Measurements from ENCODE around the gene ZNF618. TPM values are rescaled to one million over a fixed set of nuclear protein-coding genes. Genes with fewer than 3 reads are reported as not detected.

ZNF618 gene
- polyA plus RNA-seq, 1 experiment, result 8.7 TPM

- ChIA-PET CTCF (interaction anchor here (1.2 to 2.0 kb wide), 2 partner anchors 23 to 322 kb away, joined by 4 to 10 read pairs; no protein-coding TSS in a partner anchor), POLR2A (no interaction called here)
- Histone ChIP-seq H3K9me3 (ENCODE audit: control insufficient read depth, insufficient read depth, low read length) (no peaks in the 10 kb centered on the region), H3K27me3 (ENCODE audit: control insufficient read depth, insufficient read depth, low read length) (peaks cover 2% of the 10 kb centered on the region), H3K4me3 (ENCODE audit: low read depth, low read length) (no peak overlapping the region), H3K27ac (ENCODE audit: low read depth, low read length) (no peak overlapping the region)
- TF ChIP-seq CTCF (IDR thresholded peaks at IDR 0.05; ENCODE audit: low read depth, low read length), result no peak
- DNase-seq (ENCODE audit: low read depth, low spot score), result no peak
Observed at GRCh38 chr9:114059047-114059803, 183.1 kb downstream of the ZNF618 start.

DNA sequence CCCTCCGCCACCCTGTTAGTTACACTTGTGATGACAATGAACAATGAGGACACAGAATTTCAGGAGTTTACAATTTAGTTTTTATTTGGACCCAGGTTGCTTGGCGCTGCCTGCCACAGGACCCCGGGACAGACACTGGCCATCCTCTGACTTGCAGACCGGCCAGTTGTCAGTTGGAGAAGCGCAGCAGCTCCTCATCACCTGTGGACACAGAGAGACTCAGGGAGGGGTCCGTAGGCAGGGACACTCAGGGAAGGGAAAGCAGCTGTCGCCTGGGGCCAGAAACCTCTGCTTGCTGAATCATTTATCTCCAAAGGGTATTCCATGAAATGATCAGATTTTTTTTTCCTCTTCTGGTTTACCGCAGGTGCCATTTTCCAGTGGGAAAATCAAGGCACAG is 184.0 kb downstream of the ZNF618 start:
- POLR2A ChIA-PET, result no interaction called here
- no peak for DNase-seq (ENCODE audit: low read depth, low spot score)
- no peak overlapping the region for H3K27ac ChIP-seq (ENCODE audit: low read depth, low read length)
- H3K4me3 ChIP-seq (ENCODE audit: low read depth, low read length), result no peak overlapping the region
- H3K9me3 ChIP-seq (ENCODE audit: control insufficient read depth, insufficient read depth, low read length), result no peaks in the 10 kb centered on the region
- H3K27me3 ChIP-seq (ENCODE audit: control insufficient read depth, insufficient read depth, low read length), result peaks cover 2% of the 10 kb centered on the region
- CTCF ChIA-PET, result no interaction called here
- TF ChIP-seq CTCF (IDR thresholded peaks at IDR 0.05; ENCODE audit: low read depth, low read length), result no peak

DNA sequence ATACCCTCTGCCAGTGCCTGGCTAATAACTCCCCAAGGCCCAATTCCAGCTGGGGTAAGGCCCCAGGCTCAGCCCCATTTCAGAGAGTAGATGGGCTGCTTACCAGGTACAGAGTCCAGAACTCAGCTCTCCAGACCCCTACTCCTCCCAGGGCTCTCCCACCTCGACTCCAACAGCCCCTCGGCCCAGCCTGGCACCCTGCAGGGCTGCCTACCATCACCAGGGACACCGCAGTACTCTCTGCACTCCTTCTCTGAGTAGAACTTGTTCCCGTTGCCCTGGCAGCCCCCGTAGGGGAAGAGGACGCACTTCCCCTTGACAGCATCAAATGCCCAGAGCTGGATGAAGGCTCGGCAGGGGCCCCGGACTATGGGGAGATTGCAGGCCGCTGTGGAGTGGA is 184.6 kb downstream of the ZNF618 start:
- ChIA-PET POLR2A (no interaction called here), CTCF (no interaction called here)
- TF ChIP-seq CTCF (IDR thresholded peaks at IDR 0.05; ENCODE audit: low read depth, low read length), result no peak
- Histone ChIP-seq H3K27ac (ENCODE audit: low read depth, low read length) (no peak overlapping the region), H3K9me3 (ENCODE audit: control insufficient read depth, insufficient read depth, low read length) (no peaks in the 10 kb centered on the region), H3K27me3 (ENCODE audit: control insufficient read depth, insufficient read depth, low read length) (peaks cover 5% of the 10 kb centered on the region), H3K4me3 (ENCODE audit: low read depth, low read length) (no peak overlapping the region)
- DNase-seq (ENCODE audit: low read depth, low spot score), result no peak

- no peak for TF ChIP-seq CTCF (IDR thresholded peaks at IDR 0.05; ENCODE audit: low read depth, low read length)
- ChIA-PET CTCF (no interaction called here), POLR2A (no interaction called here)
- Histone ChIP-seq H3K27ac (ENCODE audit: low read depth, low read length) (no peak overlapping the region), H3K4me3 (ENCODE audit: low read depth, low read length) (no peak overlapping the region), H3K9me3 (ENCODE audit: control insufficient read depth, insufficient read depth, low read length) (no peaks in the 10 kb centered on the region), H3K27me3 (ENCODE audit: control insufficient read depth, insufficient read depth, low read length) (peaks cover 8% of the 10 kb centered on the region)
- no peak for DNase-seq (ENCODE audit: low read depth, low spot score)
Observed at GRCh38 chr9:114061292-114061691, 185.2 kb downstream of the ZNF618 start.

DNA sequence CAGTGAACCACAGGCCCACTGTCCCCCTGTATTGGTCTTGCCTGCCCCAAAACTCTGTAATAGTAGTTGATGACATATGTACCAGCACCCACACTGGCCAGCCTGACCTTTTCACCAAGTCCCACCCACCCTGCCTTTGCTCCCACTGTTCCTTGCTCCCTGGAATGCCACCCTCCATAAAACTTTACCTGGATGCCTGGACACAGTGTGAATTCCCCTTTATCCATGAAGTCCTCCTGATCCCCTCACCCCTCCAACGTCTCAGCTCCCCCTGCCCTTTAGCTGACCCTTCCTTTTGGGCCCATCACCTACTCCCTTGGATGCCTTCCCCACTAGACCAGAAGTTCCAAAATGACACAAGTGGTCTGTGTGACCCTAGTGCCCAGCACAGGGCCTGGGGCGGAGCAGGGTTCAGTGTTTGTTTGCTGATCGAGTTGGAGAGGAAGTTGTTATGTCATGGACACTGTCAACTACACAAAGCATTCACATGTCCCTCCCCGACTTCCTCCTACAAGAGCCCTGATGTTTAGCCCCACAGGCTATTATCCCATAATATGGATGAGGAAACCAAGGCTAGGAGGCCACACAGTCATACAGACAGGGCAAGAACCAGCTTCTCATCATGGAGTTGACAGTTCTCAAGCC is 185.8 kb downstream of the ZNF618 start:
- ChIA-PET CTCF (no interaction called here), POLR2A (no interaction called here)
- DNase-seq (ENCODE audit: low read depth, low spot score), result no peak
- H3K27me3 ChIP-seq (ENCODE audit: control insufficient read depth, insufficient read depth, low read length), result peaks cover 8% of the 10 kb centered on the region
- no peaks in the 10 kb centered on the region for H3K9me3 ChIP-seq (ENCODE audit: control insufficient read depth, insufficient read depth, low read length)
- no peak overlapping the region for H3K4me3 ChIP-seq (ENCODE audit: low read depth, low read length)
- H3K27ac ChIP-seq (ENCODE audit: low read depth, low read length), result no peak overlapping the region
- no peak for TF ChIP-seq CTCF (IDR thresholded peaks at IDR 0.05; ENCODE audit: low read depth, low read length)
